Activated T-cell treated with anti-CD3 and anti-CD28 coated beads, Interleukin-2, amount 50 U/mL, for 24 hours (primary cell): ENCODE measurements around the gene KIF25.

ENCODE experiments used
- DNase-seq: peaks from one replicate; pipeline ENCODE4 v3.0.0-alpha.2; 2020
- H3K27ac Mint-ChIP-seq: 2 replicates; pipeline ENCODE4 v1.8.0; 2020; ENCODE audit warnings: mild to moderate bottlenecking, mixed read lengths
- H3K27me3 Mint-ChIP-seq: 2 replicates; pipeline ENCODE4 v1.8.0; 2020; ENCODE audit warnings: mixed read lengths
- H3K36me3 Mint-ChIP-seq: 2 replicates; pipeline ENCODE4 v1.8.0; 2020; ENCODE audit warnings: low read depth, mixed read lengths
- H3K4me1 Mint-ChIP-seq: 2 replicates; pipeline ENCODE4 v1.8.0; 2020; ENCODE audit warnings: low read depth, mixed read lengths
- H3K4me3 Mint-ChIP-seq: 2 replicates; pipeline ENCODE4 v1.8.0; 2020; ENCODE audit warnings: mild to moderate bottlenecking, moderate library complexity, mixed read lengths
- H3K9me3 Mint-ChIP-seq: 2 replicates; pipeline ENCODE4 v1.8.0; 2020; ENCODE audit warnings: mixed read lengths

KIF25 gene

DNA sequence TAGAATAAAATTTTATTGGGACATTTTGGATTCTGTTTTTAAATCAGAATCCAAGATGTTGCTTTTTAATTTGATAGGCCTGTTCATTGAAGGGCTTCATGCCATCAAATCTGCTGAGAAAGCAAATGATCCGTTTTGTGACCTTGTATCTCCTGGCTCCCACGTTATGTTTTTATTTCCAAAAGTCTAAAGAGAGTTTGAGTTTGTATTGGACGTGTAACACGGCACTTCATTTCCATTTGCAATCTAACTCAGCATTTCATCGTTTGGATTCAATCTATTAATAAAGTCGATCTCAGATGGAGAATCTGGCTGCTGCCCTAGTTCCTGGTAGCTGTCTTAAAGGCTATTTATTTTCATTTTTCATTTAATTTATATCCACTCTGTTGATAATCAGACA lies 17.0 kb downstream of the KIF25 start:
- no peak overlapping the region for H3K27ac Mint-ChIP-seq
- H3K27me3 Mint-ChIP-seq = peaks cover 17% of the 10 kb centered on the region
- no peak overlapping the region for H3K4me3 Mint-ChIP-seq
- no peak for DNase-seq
- no peaks in the 10 kb centered on the region for H3K4me1 Mint-ChIP-seq
- no peaks in the 10 kb centered on the region for H3K36me3 Mint-ChIP-seq
- peaks cover 26% of the 10 kb centered on the region for H3K9me3 Mint-ChIP-seq

- Mint-ChIP-seq H3K36me3 (no peaks in the 10 kb centered on the region), H3K4me1 (no peaks in the 10 kb centered on the region), H3K27me3 (peaks cover 17% of the 10 kb centered on the region), H3K27ac (no peak overlapping the region), H3K9me3 (peaks cover 22% of the 10 kb centered on the region), H3K4me3 (no peak overlapping the region)
- DNase-seq = no peak
These were observed 17.5 kb downstream of the KIF25 start for GRCh38 chr6:168015009-168015408.

DNA sequence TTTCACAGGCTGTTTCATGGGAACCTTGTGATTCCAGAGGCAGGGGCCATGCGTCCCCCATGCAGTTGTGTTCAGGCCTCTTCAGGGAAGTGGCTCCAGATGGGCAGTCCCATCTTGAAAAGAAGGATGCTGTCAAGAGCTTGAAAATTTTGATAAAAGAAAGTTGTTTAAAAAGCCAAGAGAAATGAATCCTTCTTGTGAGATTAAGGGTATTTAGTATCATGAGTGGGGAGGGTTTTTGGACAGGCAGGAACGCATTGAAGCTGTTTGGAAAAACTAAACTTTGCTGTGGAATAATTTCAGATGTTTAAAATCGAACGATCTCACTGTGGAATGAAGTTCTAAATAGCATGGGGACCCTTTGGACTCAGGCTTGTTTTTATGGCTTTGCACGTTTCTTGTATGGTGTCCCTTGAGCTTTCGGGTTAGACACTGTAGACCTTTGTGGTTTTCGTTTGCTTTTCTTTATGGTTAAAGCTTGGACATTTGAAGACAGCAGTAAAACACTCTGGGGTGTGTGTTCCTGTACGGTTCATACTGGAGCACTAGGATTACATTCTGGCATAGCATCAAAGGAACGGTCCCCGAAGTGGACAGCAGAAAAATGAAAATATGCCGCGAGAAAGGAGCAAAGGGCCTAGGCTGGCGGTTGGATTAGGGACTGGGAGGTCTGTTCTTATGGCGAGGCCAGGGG lies 18.2 kb downstream of the KIF25 start:
- Mint-ChIP-seq H3K36me3 (no peaks in the 10 kb centered on the region), H3K9me3 (peaks cover 18% of the 10 kb centered on the region), H3K4me1 (no peaks in the 10 kb centered on the region), H3K4me3 (no peak overlapping the region), H3K27me3 (peaks cover 17% of the 10 kb centered on the region), H3K27ac (no peak overlapping the region)
- no peak for DNase-seq

DNA sequence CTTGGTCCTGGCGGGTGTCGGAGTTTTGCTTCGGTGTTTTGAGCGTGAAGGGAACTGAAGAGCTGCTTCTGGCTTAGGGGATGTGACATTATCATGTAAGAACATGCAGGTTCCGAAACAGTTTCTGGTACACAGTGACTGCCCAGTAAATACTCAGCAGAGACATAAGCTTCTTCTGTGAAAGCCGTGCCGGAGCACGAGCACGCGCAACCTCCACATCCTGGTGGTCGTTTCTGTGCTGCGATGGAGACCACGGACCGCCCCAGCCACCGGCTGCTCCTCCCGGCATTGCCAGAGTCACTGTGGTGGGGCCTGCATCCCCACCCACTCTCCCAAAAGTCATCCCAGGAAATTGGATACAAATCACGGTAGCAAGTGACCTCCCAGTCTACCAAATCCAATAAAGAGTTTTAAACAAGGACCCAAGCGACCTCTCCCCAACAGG lies 18.7 kb downstream of the KIF25 start:
- Mint-ChIP-seq H3K27ac (no peak overlapping the region), H3K27me3 (peaks cover 17% of the 10 kb centered on the region)

GRCh38 chr6:168016721-168017525 lies 19.5 kb downstream of the KIF25 start:
- no peak for DNase-seq
- Mint-ChIP-seq H3K27me3 (peaks cover 17% of the 10 kb centered on the region), H3K4me1 (no peaks in the 10 kb centered on the region), H3K36me3 (no peaks in the 10 kb centered on the region), H3K27ac (no peak overlapping the region), H3K4me3 (no peak overlapping the region), H3K9me3 (peaks cover 10% of the 10 kb centered on the region)

More for the DNA sequence above, 18.7 kb downstream of the KIF25 start:
- peaks cover 16% of the 10 kb centered on the region for H3K9me3 Mint-ChIP-seq
- no peaks in the 10 kb centered on the region for H3K36me3 Mint-ChIP-seq
- H3K4me1 Mint-ChIP-seq = no peaks in the 10 kb centered on the region
- no peak for DNase-seq
- H3K4me3 Mint-ChIP-seq = no peak overlapping the region

GRCh38 chr6:168017629-168018028 lies 20.2 kb downstream of the KIF25 start:
- Mint-ChIP-seq H3K27ac (no peak overlapping the region), H3K4me3 (no peak overlapping the region), H3K9me3 (peaks cover 3% of the 10 kb centered on the region), H3K36me3 (no peaks in the 10 kb centered on the region), H3K4me1 (no peaks in the 10 kb centered on the region), H3K27me3 (peaks cover 17% of the 10 kb centered on the region)
- DNase-seq = no peak

DNA sequence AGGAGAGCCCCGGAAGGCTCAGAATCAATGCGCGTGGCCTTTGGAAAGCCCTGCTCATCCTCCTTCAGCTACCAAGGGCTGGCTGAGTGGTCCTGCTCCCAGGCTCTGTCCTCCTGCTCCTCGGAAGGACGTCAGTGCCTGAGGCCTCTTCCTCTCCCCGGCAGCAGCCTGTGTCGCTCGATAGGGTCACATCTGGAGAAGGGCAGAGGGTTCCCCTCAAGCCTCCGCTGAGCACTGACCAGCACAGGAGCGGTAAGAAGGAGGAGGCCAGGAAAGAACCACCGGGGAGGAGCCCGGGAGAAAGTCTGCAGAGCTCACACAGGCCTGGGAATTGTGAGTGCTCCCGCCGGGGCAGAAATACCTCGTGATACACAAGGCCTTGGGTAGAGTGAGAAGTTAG lies 21.2 kb downstream of the KIF25 start:
- no peak for DNase-seq
- Mint-ChIP-seq H3K4me3 (no peak overlapping the region), H3K9me3 (no peaks in the 10 kb centered on the region), H3K27me3 (peaks cover 17% of the 10 kb centered on the region), H3K4me1 (no peaks in the 10 kb centered on the region), H3K27ac (no peak overlapping the region), H3K36me3 (no peaks in the 10 kb centered on the region)

DNA sequence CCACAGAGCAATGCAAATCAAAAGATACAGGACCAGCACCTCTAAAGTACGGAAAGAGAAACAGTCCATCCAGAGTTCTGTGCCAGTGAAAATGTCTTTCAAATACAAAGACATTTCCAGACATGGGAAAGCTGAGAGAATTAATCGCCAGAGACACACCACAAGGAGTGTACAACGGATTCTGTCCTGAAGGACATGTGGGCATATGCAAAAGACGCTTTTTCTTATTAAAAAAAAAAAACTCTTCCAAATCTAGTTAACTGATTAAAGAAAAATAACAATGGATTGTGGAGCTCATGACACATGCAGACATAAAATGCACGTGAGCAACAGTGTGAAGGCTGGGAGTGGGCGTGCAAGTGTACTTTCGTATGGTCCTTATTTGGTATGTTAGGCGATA lies 22.8 kb downstream of the KIF25 start:
- Mint-ChIP-seq H3K27me3 (peaks cover 15% of the 10 kb centered on the region), H3K9me3 (no peaks in the 10 kb centered on the region), H3K27ac (no peak overlapping the region), H3K4me1 (no peaks in the 10 kb centered on the region), H3K36me3 (no peaks in the 10 kb centered on the region), H3K4me3 (no peak overlapping the region)
- DNase-seq = no peak

GRCh38 chr6:168021581-168021980 lies 24.1 kb downstream of the KIF25 start:
- Mint-ChIP-seq H3K27ac (no peak overlapping the region), H3K36me3 (no peaks in the 10 kb centered on the region), H3K9me3 (no peaks in the 10 kb centered on the region), H3K4me1 (no peaks in the 10 kb centered on the region), H3K4me3 (no peak overlapping the region), H3K27me3 (peaks cover 14% of the 10 kb centered on the region)
- DNase-seq = no peak

- Mint-ChIP-seq H3K4me3 (no peak overlapping the region), H3K9me3 (no peaks in the 10 kb centered on the region), H3K36me3 (no peaks in the 10 kb centered on the region), H3K27me3 (peaks cover 16% of the 10 kb centered on the region), H3K4me1 (no peaks in the 10 kb centered on the region), H3K27ac (no peak overlapping the region)
- DNase-seq = no peak
These were observed 25.2 kb downstream of the KIF25 start for GRCh38 chr6:168022488-168023321.

DNA sequence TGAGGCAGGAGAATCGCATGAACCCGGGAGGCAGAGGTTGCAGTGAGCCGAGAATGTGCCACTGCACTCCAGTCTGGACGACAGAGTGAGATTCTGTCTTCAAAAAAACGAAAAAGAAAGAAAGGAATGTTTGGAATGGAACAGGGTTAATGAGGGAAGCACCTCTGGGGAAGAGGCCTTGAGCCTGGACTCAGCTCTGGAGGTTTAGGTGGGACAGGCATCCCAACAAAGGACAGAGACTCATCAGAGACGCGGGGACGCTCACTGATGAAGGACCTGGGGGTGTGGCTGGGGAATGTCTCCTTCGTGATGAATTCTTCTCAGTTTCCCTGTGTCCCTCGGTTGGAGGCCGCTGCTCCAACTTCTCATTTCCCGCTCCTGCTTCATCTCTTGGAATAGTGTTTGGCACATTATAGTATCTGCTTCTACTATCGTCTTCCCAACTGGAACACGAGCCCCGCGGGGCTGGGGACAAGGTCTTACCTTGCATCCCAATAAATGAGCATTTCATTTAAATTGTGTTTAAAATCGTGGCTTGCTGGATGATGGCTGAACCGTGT lies 27.6 kb downstream of the KIF25 start:
- no peak for DNase-seq
- H3K27ac Mint-ChIP-seq = no peak overlapping the region
- H3K9me3 Mint-ChIP-seq = no peaks in the 10 kb centered on the region
- no peak overlapping the region for H3K4me3 Mint-ChIP-seq
- H3K4me1 Mint-ChIP-seq = no peaks in the 10 kb centered on the region
- peaks cover 19% of the 10 kb centered on the region for H3K27me3 Mint-ChIP-seq
- no peaks in the 10 kb centered on the region for H3K36me3 Mint-ChIP-seq

GRCh38 chr6:168025831-168026710 lies 28.6 kb downstream of the KIF25 start:
- H3K36me3 Mint-ChIP-seq = no peaks in the 10 kb centered on the region
- no peak for DNase-seq
- no peaks in the 10 kb centered on the region for H3K4me1 Mint-ChIP-seq
- H3K27me3 Mint-ChIP-seq = peaks cover 24% of the 10 kb centered on the region
- no peaks in the 10 kb centered on the region for H3K9me3 Mint-ChIP-seq
- H3K27ac Mint-ChIP-seq = no peak overlapping the region
- H3K4me3 Mint-ChIP-seq = no peak overlapping the region

DNA sequence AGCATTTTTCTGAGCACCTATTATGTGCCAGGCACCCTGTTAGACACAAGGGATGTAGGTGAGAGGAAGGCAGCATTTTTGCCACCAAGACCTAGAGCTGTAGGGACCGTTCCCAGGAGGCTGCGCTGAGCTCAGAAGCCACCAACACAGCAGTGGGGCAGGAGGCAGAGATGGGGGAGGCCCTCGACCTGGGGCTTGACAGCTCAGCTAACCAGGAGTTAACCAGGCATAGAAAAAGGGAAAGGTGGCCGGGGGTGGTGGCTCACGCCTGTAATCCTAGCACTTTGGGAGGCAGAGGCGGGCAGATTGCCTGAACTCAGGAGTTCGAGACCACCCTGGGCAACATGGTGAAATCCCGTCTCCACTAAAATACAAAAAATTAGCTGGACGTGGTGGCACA lies 29.5 kb downstream of the KIF25 start:
- no peaks in the 10 kb centered on the region for H3K9me3 Mint-ChIP-seq
- no peak overlapping the region for H3K4me3 Mint-ChIP-seq
- DNase-seq = no peak
- peaks cover 33% of the 10 kb centered on the region for H3K27me3 Mint-ChIP-seq
- no peaks in the 10 kb centered on the region for H3K4me1 Mint-ChIP-seq
- H3K27ac Mint-ChIP-seq = no peak overlapping the region
- H3K36me3 Mint-ChIP-seq = no peaks in the 10 kb centered on the region

- Mint-ChIP-seq H3K36me3 (no peaks in the 10 kb centered on the region), H3K27ac (no peak overlapping the region), H3K27me3 (peaks cover 39% of the 10 kb centered on the region), H3K4me3 (no peak overlapping the region), H3K9me3 (no peaks in the 10 kb centered on the region), H3K4me1 (no peaks in the 10 kb centered on the region)
- DNase-seq = no peak
These were observed 30.1 kb downstream of the KIF25 start for GRCh38 chr6:168027521-168027920.
